Activated T-cell treated with anti-CD3 and anti-CD28 coated beads, Interleukin-2, amount 50 U/mL, for 24 hours (primary cell): Measurements from ENCODE around the gene GCAT.
A peak's percentile ranks its signal among the peaks of the same experiment; 100 is the strongest.

Experiments
- DNase-seq: peaks from one replicate; pipeline ENCODE4 v3.0.0-alpha.2; 2020
- H3K27ac Mint-ChIP-seq: 2 replicates; pipeline ENCODE4 v1.8.0; 2020; ENCODE audit warnings: mild to moderate bottlenecking, mixed read lengths
- H3K27me3 Mint-ChIP-seq: 2 replicates; pipeline ENCODE4 v1.8.0; 2020; ENCODE audit warnings: mixed read lengths
- H3K36me3 Mint-ChIP-seq: 2 replicates; pipeline ENCODE4 v1.8.0; 2020; ENCODE audit warnings: low read depth, mixed read lengths
- H3K4me1 Mint-ChIP-seq: 2 replicates; pipeline ENCODE4 v1.8.0; 2020; ENCODE audit warnings: low read depth, mixed read lengths
- H3K4me3 Mint-ChIP-seq: 2 replicates; pipeline ENCODE4 v1.8.0; 2020; ENCODE audit warnings: mild to moderate bottlenecking, moderate library complexity, mixed read lengths
- H3K9me3 Mint-ChIP-seq: 2 replicates; pipeline ENCODE4 v1.8.0; 2020; ENCODE audit warnings: mixed read lengths

Gene GCAT

GRCh38 chr22:37807410-37808293, at the start of gene GCAT:
Gene GCAT, plus strand, starts transcription at chr22:37807934. Its CDS starts 34 bp downstream, at chr22:37807968.
- H3K27me3 Mint-ChIP-seq = peaks cover 83% of the 10 kb centered on the region
- peak; percentile 91 for DNase-seq
- no peaks in the 10 kb centered on the region for H3K9me3 Mint-ChIP-seq
- H3K4me1 Mint-ChIP-seq = peaks cover 41% of the 10 kb centered on the region
- peak within 1 kb of the TSS; percentile 79 for H3K4me3 Mint-ChIP-seq
- no peaks in the 10 kb centered on the region for H3K36me3 Mint-ChIP-seq
- H3K27ac Mint-ChIP-seq = no peak within 1 kb of the TSS

- no peak overlapping the region for H3K4me3 Mint-ChIP-seq
- H3K27me3 Mint-ChIP-seq = no peaks in the 10 kb centered on the region
- no peaks in the 10 kb centered on the region for H3K4me1 Mint-ChIP-seq
- peaks cover 68% of the 10 kb centered on the region for H3K36me3 Mint-ChIP-seq
- H3K9me3 Mint-ChIP-seq = no peaks in the 10 kb centered on the region
- DNase-seq = no peak
- no peak overlapping the region for H3K27ac Mint-ChIP-seq
Observed at GRCh38 chr22:37758694-37759093, 49.0 kb upstream of the GCAT start.

- DNase-seq = no peak
- H3K27ac Mint-ChIP-seq = no peak overlapping the region
- no peaks in the 10 kb centered on the region for H3K27me3 Mint-ChIP-seq
- no peak overlapping the region for H3K4me3 Mint-ChIP-seq
- H3K36me3 Mint-ChIP-seq = peaks cover 71% of the 10 kb centered on the region
- H3K4me1 Mint-ChIP-seq = no peaks in the 10 kb centered on the region
- H3K9me3 Mint-ChIP-seq = no peaks in the 10 kb centered on the region
Observed at GRCh38 chr22:37759281-37759680, 48.5 kb upstream of the GCAT start.

- Mint-ChIP-seq H3K36me3 (peaks cover 70% of the 10 kb centered on the region), H3K4me3 (no peak overlapping the region), H3K4me1 (no peaks in the 10 kb centered on the region), H3K27me3 (no peaks in the 10 kb centered on the region), H3K27ac (no peak overlapping the region), H3K9me3 (no peaks in the 10 kb centered on the region)
- no peak for DNase-seq
Observed at GRCh38 chr22:37760152-37760551, 47.6 kb upstream of the GCAT start.

- DNase-seq = no peak
- H3K27ac Mint-ChIP-seq = peak overlapping the region; percentile 40
- peaks cover 50% of the 10 kb centered on the region for H3K36me3 Mint-ChIP-seq
- H3K4me1 Mint-ChIP-seq = no peaks in the 10 kb centered on the region
- H3K9me3 Mint-ChIP-seq = no peaks in the 10 kb centered on the region
- no peaks in the 10 kb centered on the region for H3K27me3 Mint-ChIP-seq
- H3K4me3 Mint-ChIP-seq = no peak overlapping the region
Observed at GRCh38 chr22:37762389-37762836, 45.3 kb upstream of the GCAT start.

GRCh38 chr22:37763012-37763411, 44.7 kb upstream of the GCAT start:
- no peaks in the 10 kb centered on the region for H3K9me3 Mint-ChIP-seq
- H3K27ac Mint-ChIP-seq = no peak overlapping the region
- no peak overlapping the region for H3K4me3 Mint-ChIP-seq
- peaks cover 48% of the 10 kb centered on the region for H3K36me3 Mint-ChIP-seq
- no peak for DNase-seq
- no peaks in the 10 kb centered on the region for H3K4me1 Mint-ChIP-seq
- no peaks in the 10 kb centered on the region for H3K27me3 Mint-ChIP-seq

GRCh38 chr22:37763652-37764051, 44.1 kb upstream of the GCAT start:
- H3K9me3 Mint-ChIP-seq = no peaks in the 10 kb centered on the region
- no peaks in the 10 kb centered on the region for H3K4me1 Mint-ChIP-seq
- H3K36me3 Mint-ChIP-seq = peaks cover 44% of the 10 kb centered on the region
- no peak overlapping the region for H3K4me3 Mint-ChIP-seq
- H3K27ac Mint-ChIP-seq = no peak overlapping the region
- no peak for DNase-seq
- no peaks in the 10 kb centered on the region for H3K27me3 Mint-ChIP-seq

GRCh38 chr22:37764622-37765021, 43.1 kb upstream of the GCAT start:
- Mint-ChIP-seq H3K4me3 (no peak overlapping the region), H3K4me1 (no peaks in the 10 kb centered on the region), H3K27me3 (no peaks in the 10 kb centered on the region), H3K27ac (peak overlapping the region; percentile 68), H3K9me3 (no peaks in the 10 kb centered on the region), H3K36me3 (peaks cover 38% of the 10 kb centered on the region)
- no peak for DNase-seq

- H3K27ac Mint-ChIP-seq = no peak overlapping the region
- H3K4me3 Mint-ChIP-seq = no peak overlapping the region
- no peaks in the 10 kb centered on the region for H3K4me1 Mint-ChIP-seq
- H3K9me3 Mint-ChIP-seq = no peaks in the 10 kb centered on the region
- no peaks in the 10 kb centered on the region for H3K27me3 Mint-ChIP-seq
- DNase-seq = no peak
- peaks cover 32% of the 10 kb centered on the region for H3K36me3 Mint-ChIP-seq
Observed at GRCh38 chr22:37765498-37765897, 42.2 kb upstream of the GCAT start.

- no peaks in the 10 kb centered on the region for H3K27me3 Mint-ChIP-seq
- H3K4me1 Mint-ChIP-seq = no peaks in the 10 kb centered on the region
- H3K27ac Mint-ChIP-seq = no peak overlapping the region
- H3K36me3 Mint-ChIP-seq = peaks cover 32% of the 10 kb centered on the region
- no peak overlapping the region for H3K4me3 Mint-ChIP-seq
- H3K9me3 Mint-ChIP-seq = no peaks in the 10 kb centered on the region
- no peak for DNase-seq
Observed at GRCh38 chr22:37765953-37766576, 41.7 kb upstream of the GCAT start.

GRCh38 chr22:37768273-37768672, 39.5 kb upstream of the GCAT start:
- no peaks in the 10 kb centered on the region for H3K4me1 Mint-ChIP-seq
- H3K27ac Mint-ChIP-seq = no peak overlapping the region

GRCh38 chr22:37769056-37769455, 38.7 kb upstream of the GCAT start:
- H3K4me1 Mint-ChIP-seq = no peaks in the 10 kb centered on the region
- no peaks in the 10 kb centered on the region for H3K27me3 Mint-ChIP-seq
- H3K36me3 Mint-ChIP-seq = peaks cover 39% of the 10 kb centered on the region
- no peak overlapping the region for H3K27ac Mint-ChIP-seq
- no peak overlapping the region for H3K4me3 Mint-ChIP-seq
- no peaks in the 10 kb centered on the region for H3K9me3 Mint-ChIP-seq
- DNase-seq = no peak

More at GRCh38 chr22:37768273-37768672, 39.5 kb upstream of the GCAT start:
- Mint-ChIP-seq H3K27me3 (no peaks in the 10 kb centered on the region), H3K4me3 (no peak overlapping the region), H3K36me3 (peaks cover 39% of the 10 kb centered on the region), H3K9me3 (no peaks in the 10 kb centered on the region)
- DNase-seq = no peak

- DNase-seq = no peak
- H3K4me1 Mint-ChIP-seq = no peaks in the 10 kb centered on the region
- H3K4me3 Mint-ChIP-seq = no peak overlapping the region
- no peaks in the 10 kb centered on the region for H3K27me3 Mint-ChIP-seq
- peaks cover 37% of the 10 kb centered on the region for H3K36me3 Mint-ChIP-seq
- no peak overlapping the region for H3K27ac Mint-ChIP-seq
- H3K9me3 Mint-ChIP-seq = no peaks in the 10 kb centered on the region
Observed at GRCh38 chr22:37771081-37771480, 36.7 kb upstream of the GCAT start.

- H3K4me1 Mint-ChIP-seq = no peaks in the 10 kb centered on the region
- H3K27me3 Mint-ChIP-seq = no peaks in the 10 kb centered on the region
- DNase-seq = no peak
- no peak overlapping the region for H3K27ac Mint-ChIP-seq
- no peak overlapping the region for H3K4me3 Mint-ChIP-seq
- H3K36me3 Mint-ChIP-seq = peaks cover 37% of the 10 kb centered on the region
- no peaks in the 10 kb centered on the region for H3K9me3 Mint-ChIP-seq
Observed at GRCh38 chr22:37771702-37772427, 35.9 kb upstream of the GCAT start.
